ENCODE results near the gene SPRING1. TPM values are rescaled to one million over a fixed set of nuclear protein-coding genes. Genes with fewer than 3 reads are reported as not detected.
"Not testable (repeated sequence)": the region's sequence is repeated elsewhere in the genome, so short reads cannot be mapped to it uniquely, and the experiment has no call there.

The SPRING1 gene
- total and polyA plus RNA-seq, 2 experiments from 2014 or later: 36.0 to 95.2 TPM

GRCh38 chr12:116750298-116750697 is 12.4 kb upstream of the SPRING1 start:
- no peak overlapping the region for H3K27ac ChIP-seq
- H2AFZ ChIP-seq: no peak overlapping the region
- H3K9me3 ChIP-seq (ENCODE audit: low read depth): no peaks in the 10 kb centered on the region
- no peaks in the 10 kb centered on the region for H3K27me3 ChIP-seq
- H3K79me2 ChIP-seq: no peaks in the 10 kb centered on the region
- no peaks in the 10 kb centered on the region for H3K4me1 ChIP-seq (ENCODE audit: insufficient read depth)
- no peak overlapping the region for H3K4me3 ChIP-seq
- H3K4me2 ChIP-seq: no peak overlapping the region
- no peak for DNase-seq (ENCODE audit: low spot score)
- H3K9me2 ChIP-seq (replicated peaks; ENCODE audit: insufficient read depth): no peaks in the 10 kb centered on the region
- no peaks in the 10 kb centered on the region for H4K20me1 ChIP-seq (ENCODE audit: insufficient read depth, poor library complexity, severe bottlenecking)
- TF ChIP-seq EZH2phosphoT487 (IDR thresholded peaks at IDR 0.05; ENCODE audit: low read depth, severe bottlenecking, unreplicated experiment): no peak
- WGBS (ENCODE audit: low lambda C conversion rate, missing lambda C conversion rate): 93% methylated on average over 4 of the region's 4 CpGs
- H3K36me3 ChIP-seq (replicated peaks; ENCODE audit: insufficient read depth, low read depth): no peaks in the 10 kb centered on the region

DNA sequence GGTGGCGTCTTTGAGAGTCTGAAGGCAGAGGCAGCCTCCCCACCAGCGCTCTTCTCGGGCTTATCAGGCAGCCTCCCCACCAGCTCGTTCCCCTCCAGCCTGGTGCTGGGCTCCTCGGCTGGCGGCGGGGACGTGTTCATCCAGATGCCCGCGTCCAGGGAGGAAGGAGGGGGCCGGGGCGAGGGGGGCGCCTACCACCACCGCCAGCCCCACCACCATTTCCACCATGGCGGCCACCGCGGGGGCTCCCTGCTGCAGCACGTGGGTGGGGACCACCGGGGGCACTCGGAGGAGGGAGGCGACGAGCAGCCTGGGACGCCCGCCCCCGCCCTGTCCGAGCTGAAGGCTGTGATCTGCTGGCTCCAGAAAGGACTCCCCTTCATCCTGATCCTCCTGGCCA is 12.0 kb upstream of the SPRING1 start:
- H3K4me2 ChIP-seq: no peak overlapping the region
- no peaks in the 10 kb centered on the region for H3K27me3 ChIP-seq
- no peaks in the 10 kb centered on the region for H3K9me3 ChIP-seq (ENCODE audit: low read depth)
- 98% methylated on average over 5 of the region's 26 CpGs for WGBS (ENCODE audit: low lambda C conversion rate, missing lambda C conversion rate)
- no peak overlapping the region for H3K4me3 ChIP-seq
- TF ChIP-seq CTCF (IDR thresholded peaks at IDR 0.05; ENCODE audit: poor library complexity) (no peak), EZH2 (IDR thresholded peaks at IDR 0.05; ENCODE audit: borderline replicate concordance) (no peak), EZH2phosphoT487 (IDR thresholded peaks at IDR 0.05; ENCODE audit: low read depth, severe bottlenecking, unreplicated experiment) (no peak)
- no peaks in the 10 kb centered on the region for H3K4me1 ChIP-seq (ENCODE audit: insufficient read depth)
- H3K79me2 ChIP-seq: no peaks in the 10 kb centered on the region
- H3K27ac ChIP-seq: no peak overlapping the region
- H4K20me1 ChIP-seq (ENCODE audit: insufficient read depth, poor library complexity, severe bottlenecking): no peaks in the 10 kb centered on the region
- no peak for DNase-seq (ENCODE audit: low spot score)
- no peaks in the 10 kb centered on the region for H3K36me3 ChIP-seq (replicated peaks; ENCODE audit: insufficient read depth, low read depth)
- no peak overlapping the region for H2AFZ ChIP-seq
- no peaks in the 10 kb centered on the region for H3K9me2 ChIP-seq (replicated peaks; ENCODE audit: insufficient read depth)

- H3K27ac ChIP-seq: no peak overlapping the region
- no peaks in the 10 kb centered on the region for H3K4me1 ChIP-seq (ENCODE audit: insufficient read depth)
- H2AFZ ChIP-seq: no peak overlapping the region
- DNase-seq (ENCODE audit: low spot score): no peak
- no peaks in the 10 kb centered on the region for H3K9me3 ChIP-seq (ENCODE audit: low read depth)
- no peaks in the 10 kb centered on the region for H3K9me2 ChIP-seq (replicated peaks; ENCODE audit: insufficient read depth)
- H3K4me2 ChIP-seq: no peak overlapping the region
- no peaks in the 10 kb centered on the region for H4K20me1 ChIP-seq (ENCODE audit: insufficient read depth, poor library complexity, severe bottlenecking)
- H3K27me3 ChIP-seq: no peaks in the 10 kb centered on the region
- no peaks in the 10 kb centered on the region for H3K79me2 ChIP-seq
- TF ChIP-seq EZH2 (IDR thresholded peaks at IDR 0.05; ENCODE audit: borderline replicate concordance) (no peak), EZH2phosphoT487 (IDR thresholded peaks at IDR 0.05; ENCODE audit: low read depth, severe bottlenecking, unreplicated experiment) (no peak), CTCF (IDR thresholded peaks at IDR 0.05; ENCODE audit: poor library complexity) (no peak)
- 92% methylated on average over 4 of the region's 4 CpGs for WGBS (ENCODE audit: low lambda C conversion rate, missing lambda C conversion rate)
- H3K36me3 ChIP-seq (replicated peaks; ENCODE audit: insufficient read depth, low read depth): no peaks in the 10 kb centered on the region
- no peak overlapping the region for H3K4me3 ChIP-seq
These were observed 7.7 kb upstream of the SPRING1 start for GRCh38 chr12:116745554-116745953.

DNA sequence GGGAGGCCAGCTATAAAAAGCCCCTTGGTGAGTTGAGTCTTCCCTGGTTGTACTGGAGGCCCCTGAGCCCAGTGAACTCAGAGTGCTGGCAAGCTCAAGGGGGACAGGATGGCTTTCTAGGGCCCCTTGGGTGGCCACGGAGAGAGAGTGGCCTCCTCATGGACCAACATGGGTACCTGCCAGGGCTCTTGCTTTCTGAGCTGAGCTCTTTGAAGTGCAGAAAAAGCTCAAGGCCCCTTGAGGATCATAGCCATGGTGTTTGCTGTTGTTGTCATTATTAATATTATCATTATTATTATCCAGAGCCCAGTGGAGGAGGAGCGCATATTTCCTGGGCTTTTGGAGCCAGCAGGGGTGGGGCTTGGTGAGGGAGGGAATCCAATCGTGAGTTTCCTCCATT is 6.9 kb upstream of the SPRING1 start:
- Histone ChIP-seq H3K9me3 (ENCODE audit: low read depth) (no peaks in the 10 kb centered on the region), H3K79me2 (no peaks in the 10 kb centered on the region), H3K4me2 (no peak overlapping the region), H4K20me1 (ENCODE audit: insufficient read depth, poor library complexity, severe bottlenecking) (no peaks in the 10 kb centered on the region), H3K27ac (no peak overlapping the region), H3K27me3 (no peaks in the 10 kb centered on the region), H3K36me3 (replicated peaks; ENCODE audit: insufficient read depth, low read depth) (no peaks in the 10 kb centered on the region), H2AFZ (no peak overlapping the region), H3K4me1 (ENCODE audit: insufficient read depth) (no peaks in the 10 kb centered on the region), H3K4me3 (no peak overlapping the region), H3K9me2 (replicated peaks; ENCODE audit: insufficient read depth) (no peaks in the 10 kb centered on the region)
- no peak for DNase-seq (ENCODE audit: low spot score)
- WGBS (ENCODE audit: low lambda C conversion rate, missing lambda C conversion rate): 86% methylated on average over 3 of the region's 3 CpGs
- TF ChIP-seq EZH2 (IDR thresholded peaks at IDR 0.05; ENCODE audit: borderline replicate concordance): no peak
- TF ChIP-seq EZH2phosphoT487 (IDR thresholded peaks at IDR 0.05; ENCODE audit: low read depth, severe bottlenecking, unreplicated experiment): no peak
- TF ChIP-seq CTCF (IDR thresholded peaks at IDR 0.05; ENCODE audit: poor library complexity): no peak

DNA sequence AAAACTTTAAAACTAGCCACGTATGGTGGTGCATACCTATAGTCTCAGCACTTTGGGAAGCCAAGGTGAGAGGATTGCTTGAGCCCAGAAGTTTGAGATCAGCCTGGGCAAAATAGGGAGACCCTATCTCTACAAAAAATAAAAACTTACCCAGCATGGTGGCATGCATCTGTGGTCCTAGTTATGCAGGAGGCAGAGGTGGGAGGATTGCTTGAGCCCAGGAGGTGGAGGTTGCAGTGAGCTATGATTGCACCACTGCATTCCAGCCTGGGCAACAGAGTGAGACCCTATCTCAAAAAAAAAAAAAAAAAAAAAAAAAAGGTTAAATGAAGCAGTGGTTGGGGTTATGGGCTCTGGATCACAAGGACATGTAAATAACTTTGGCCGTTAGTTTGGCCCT is 4.9 kb upstream of the SPRING1 start:
- WGBS (ENCODE audit: low lambda C conversion rate, missing lambda C conversion rate): 92% methylated on average over 2 of the region's 2 CpGs

More for the DNA sequence above, 4.9 kb upstream of the SPRING1 start:
- DNase-seq (ENCODE audit: low spot score); H3K36me3 ChIP-seq (replicated peaks; ENCODE audit: insufficient read depth, low read depth); H3K27ac ChIP-seq; H3K27me3 ChIP-seq; H3K4me1 ChIP-seq (ENCODE audit: insufficient read depth); H2AFZ ChIP-seq; H3K4me2 ChIP-seq; H3K9me2 ChIP-seq (replicated peaks; ENCODE audit: insufficient read depth); H3K79me2 ChIP-seq; H3K9me3 ChIP-seq (ENCODE audit: low read depth); H3K4me3 ChIP-seq; H4K20me1 ChIP-seq (ENCODE audit: insufficient read depth, poor library complexity, severe bottlenecking): not testable (repeated sequence)

All from hepatocyte (in vitro differentiated cells).